ENCODE measurements around the gene NCSTN. TPM values are rescaled to one million over a fixed set of nuclear protein-coding genes. Genes with fewer than 3 reads are reported as not detected.

Gene NCSTN
- total RNA-seq, result 147 and 165 TPM in 2 replicates

DNA sequence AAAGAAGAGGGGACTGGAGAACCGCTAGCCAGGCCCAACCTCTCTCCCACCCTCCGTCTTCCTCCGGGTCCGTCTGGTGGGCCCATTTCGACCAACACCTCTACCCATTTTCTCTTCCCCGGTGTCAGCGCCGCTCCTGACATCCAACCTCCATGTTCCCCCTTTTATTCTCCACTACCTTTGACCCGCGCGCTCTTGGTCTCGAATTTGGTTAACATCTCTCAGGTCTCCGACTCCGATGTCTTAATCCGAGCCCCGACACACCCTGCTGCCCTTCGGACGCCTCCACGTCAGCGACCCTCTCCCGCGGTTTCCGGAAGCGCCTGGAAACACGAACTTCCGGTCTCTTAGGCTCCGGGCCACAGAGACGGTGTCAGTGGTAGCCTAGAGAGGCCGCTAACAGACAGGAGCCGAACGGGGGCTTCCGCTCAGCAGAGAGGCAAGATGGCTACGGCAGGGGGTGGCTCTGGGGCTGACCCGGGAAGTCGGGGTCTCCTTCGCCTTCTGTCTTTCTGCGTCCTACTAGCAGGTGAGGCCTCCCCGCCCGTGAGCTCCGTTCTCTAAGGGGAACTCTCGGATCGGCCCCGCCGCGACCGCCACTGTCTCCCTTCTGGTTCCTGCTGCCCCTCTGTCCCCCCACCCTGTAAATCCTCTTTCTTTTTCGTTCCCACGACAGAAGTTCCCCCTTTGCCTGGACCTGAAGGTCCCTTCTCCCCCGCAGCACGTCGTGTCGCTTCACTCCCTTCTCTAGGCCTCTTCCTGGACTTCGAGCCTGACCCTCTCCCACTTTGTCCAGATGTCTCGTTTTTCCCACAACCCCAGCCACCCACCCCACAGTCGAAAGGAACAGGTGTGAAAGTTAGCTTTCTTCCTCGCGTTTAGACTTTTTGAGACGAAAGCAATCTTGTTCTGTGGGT is at the start of gene NCSTN, which contains the start of gene COPA:
Gene NCSTN, plus strand, starts transcription at position 431 of the 917 bp plus-strand sequence. Its CDS starts 14 bp downstream, at position 445.
Gene COPA, minus strand, starts transcription at position 298 of the 917 bp plus-strand sequence. Its CDS starts 80 bp downstream, at position 218.
- Histone ChIP-seq H3K4me2 (ENCODE audit: insufficient read depth, low read length) (peak within 1 kb of the TSS; percentile 88), H3K27ac (ENCODE audit: low read depth, low read length) (peak within 1 kb of the TSS; percentile 99), H3K9me3 (ENCODE audit: low read depth, low read length) (no peaks in the 10 kb centered on the region), H3K4me1 (ENCODE audit: insufficient read depth, low read length) (peaks cover 32% of the 10 kb centered on the region), H3K4me3 (ENCODE audit: insufficient read depth, low read length) (peak within 1 kb of the TSS; percentile 85), H3K27me3 (ENCODE audit: insufficient read depth, low read length) (no peaks in the 10 kb centered on the region), H3K36me3 (ENCODE audit: insufficient read depth, low read length) (peaks cover 39% of the 10 kb centered on the region), H4K20me1 (ENCODE audit: insufficient read depth, low read length) (peaks cover 41% of the 10 kb centered on the region), H3K79me2 (ENCODE audit: insufficient read depth, low read length) (peaks cover 87% of the 10 kb centered on the region), H2AFZ (ENCODE audit: low read length) (peak within 1 kb of the TSS; percentile 93)
- peak; percentile 91 for DNase-seq (ENCODE audit: insufficient read length, low spot score, missing footprints)
- TF ChIP-seq, protein P1, sequence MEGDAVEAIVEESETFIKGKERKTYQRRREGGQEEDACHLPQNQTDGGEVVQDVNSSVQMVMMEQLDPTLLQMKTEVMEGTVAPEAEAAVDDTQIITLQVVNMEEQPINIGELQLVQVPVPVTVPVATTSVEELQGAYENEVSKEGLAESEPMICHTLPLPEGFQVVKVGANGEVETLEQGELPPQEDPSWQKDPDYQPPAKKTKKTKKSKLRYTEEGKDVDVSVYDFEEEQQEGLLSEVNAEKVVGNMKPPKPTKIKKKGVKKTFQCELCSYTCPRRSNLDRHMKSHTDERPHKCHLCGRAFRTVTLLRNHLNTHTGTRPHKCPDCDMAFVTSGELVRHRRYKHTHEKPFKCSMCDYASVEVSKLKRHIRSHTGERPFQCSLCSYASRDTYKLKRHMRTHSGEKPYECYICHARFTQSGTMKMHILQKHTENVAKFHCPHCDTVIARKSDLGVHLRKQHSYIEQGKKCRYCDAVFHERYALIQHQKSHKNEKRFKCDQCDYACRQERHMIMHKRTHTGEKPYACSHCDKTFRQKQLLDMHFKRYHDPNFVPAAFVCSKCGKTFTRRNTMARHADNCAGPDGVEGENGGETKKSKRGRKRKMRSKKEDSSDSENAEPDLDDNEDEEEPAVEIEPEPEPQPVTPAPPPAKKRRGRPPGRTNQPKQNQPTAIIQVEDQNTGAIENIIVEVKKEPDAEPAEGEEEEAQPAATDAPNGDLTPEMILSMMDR (IDR thresholded peaks at IDR 0.05; ENCODE audit: extremely low read depth, low read depth, low read length), result no peak

DNA sequence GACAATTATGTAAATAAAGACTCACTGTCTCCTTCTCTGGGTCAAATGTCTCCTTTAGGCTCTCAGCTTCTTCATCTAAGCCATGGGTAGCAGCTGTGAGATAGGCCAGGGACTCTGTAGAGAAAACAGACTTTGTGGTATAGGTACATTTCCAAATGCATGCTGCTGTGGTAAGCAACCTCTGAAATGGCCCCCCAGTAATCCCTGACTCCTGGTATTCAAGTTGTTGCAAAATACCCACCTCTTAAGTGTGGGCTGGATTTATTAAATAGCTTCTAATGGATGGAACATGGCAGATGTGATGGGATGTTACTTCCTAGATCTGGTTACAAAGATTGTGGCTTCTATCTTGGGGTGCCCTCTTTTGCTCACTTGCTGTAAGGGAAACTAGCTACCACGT is 47.1 kb upstream of the NCSTN start:
- Histone ChIP-seq H3K27ac (ENCODE audit: low read depth, low read length) (no peak overlapping the region), H3K27me3 (ENCODE audit: insufficient read depth, low read length) (no peaks in the 10 kb centered on the region), H3K9me3 (ENCODE audit: low read depth, low read length) (no peaks in the 10 kb centered on the region), H3K4me3 (ENCODE audit: insufficient read depth, low read length) (no peak overlapping the region), H3K4me2 (ENCODE audit: insufficient read depth, low read length) (no peak overlapping the region), H3K4me1 (ENCODE audit: insufficient read depth, low read length) (no peaks in the 10 kb centered on the region), H3K79me2 (ENCODE audit: insufficient read depth, low read length) (peaks cover 10% of the 10 kb centered on the region), H3K36me3 (ENCODE audit: insufficient read depth, low read length) (peaks cover 98% of the 10 kb centered on the region), H4K20me1 (ENCODE audit: insufficient read depth, low read length) (peaks cover 28% of the 10 kb centered on the region), H2AFZ (ENCODE audit: low read length) (no peak overlapping the region)
- TF ChIP-seq, protein P1 (IDR thresholded peaks at IDR 0.05; ENCODE audit: extremely low read depth, low read depth, low read length), result no peak
- no peak for DNase-seq (ENCODE audit: insufficient read length, low spot score, missing footprints)

DNA sequence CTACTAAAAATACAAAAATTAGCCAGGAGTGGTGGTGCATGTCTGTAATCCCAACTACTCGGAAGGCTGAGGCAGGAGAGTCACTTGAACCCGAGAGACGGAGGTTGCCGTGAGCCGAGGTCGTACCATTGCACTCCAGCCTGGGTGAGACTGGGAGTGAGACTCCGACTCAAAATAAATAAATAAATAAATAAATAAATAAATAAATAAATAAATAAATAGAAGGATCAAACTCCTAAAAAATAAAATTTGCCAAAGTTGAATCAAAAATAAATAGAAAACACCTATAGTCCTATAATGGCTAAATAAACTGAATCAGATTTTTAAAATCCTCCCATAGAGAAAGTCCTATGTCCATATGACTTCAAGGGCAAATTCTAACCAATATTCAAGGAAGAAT is 43.0 kb upstream of the NCSTN start:
- Histone ChIP-seq H3K27me3 (ENCODE audit: insufficient read depth, low read length) (no peaks in the 10 kb centered on the region), H3K36me3 (ENCODE audit: insufficient read depth, low read length) (peaks cover 94% of the 10 kb centered on the region), H3K4me1 (ENCODE audit: insufficient read depth, low read length) (no peaks in the 10 kb centered on the region), H4K20me1 (ENCODE audit: insufficient read depth, low read length) (peaks cover 4% of the 10 kb centered on the region), H3K27ac (ENCODE audit: low read depth, low read length) (no peak overlapping the region), H3K79me2 (ENCODE audit: insufficient read depth, low read length) (peaks cover 27% of the 10 kb centered on the region), H3K9me3 (ENCODE audit: low read depth, low read length) (no peaks in the 10 kb centered on the region), H2AFZ (ENCODE audit: low read length) (no peak overlapping the region), H3K4me3 (ENCODE audit: insufficient read depth, low read length) (no peak overlapping the region), H3K4me2 (ENCODE audit: insufficient read depth, low read length) (no peak overlapping the region)
- TF ChIP-seq, protein P1 (IDR thresholded peaks at IDR 0.05; ENCODE audit: extremely low read depth, low read depth, low read length), result no peak
- DNase-seq (ENCODE audit: insufficient read length, low spot score, missing footprints), result no peak
